Kidney (tissue), 14 donors: ENCODE data around the gene RASSF10. TPM values are rescaled to one million over a fixed set of nuclear protein-coding genes. Genes with fewer than 3 reads are reported as not detected.

ENCODE experiments used
- DNase-seq, 5 donors: peaks; one replicate each; pipeline ENCODE4 v3.0.0-alpha.2; 2013 to 2020
- FAIRE-seq: peaks from 2 replicates; lab custom pipeline; 2012; peaks lifted over from hg19 to GRCh38; lab: Jason Lieb, UNC
- H3K27ac ChIP-seq, 2 donors: one replicate each; pipeline ENCODE4 v1.7.0; 2013; ENCODE audit warnings: low read depth in 2 of 2, low read length in 2 of 2, inconsistent platforms in 1 of 2
- H3K27me3 ChIP-seq: one replicate; pipeline ENCODE4 v1.7.1; 2013; ENCODE audit warnings: low read length, inconsistent platforms; ENCODE audit not compliant: control insufficient read depth, insufficient read depth
- H3K36me3 ChIP-seq, 3 donors: one replicate each; pipeline versions ENCODE4 v1.7.0 to v1.7.1; 2013; ENCODE audit warnings: low read length in 3 of 3, control low read depth in 1 of 3, inconsistent platforms in 1 of 3; ENCODE audit not compliant: insufficient read depth in 3 of 3, control insufficient read depth in 2 of 3
- H3K4me1 ChIP-seq, 3 donors: one replicate each; pipeline versions ENCODE4 v1.7.0 to v1.7.1; 2013; ENCODE audit warnings: low read length in 3 of 3, inconsistent platforms in 1 of 3, low read depth in 1 of 3; ENCODE audit not compliant: control insufficient read depth in 2 of 3, insufficient read depth in 2 of 3
- H3K4me3 ChIP-seq, 3 donors: one replicate each; pipeline versions ENCODE4 v1.7.0 to v1.8.1; 2013; ENCODE audit warnings: low read length in 3 of 3, control low read depth in 1 of 3, inconsistent platforms in 1 of 3
- H3K9ac ChIP-seq, 3 donors: one replicate each; pipeline versions ENCODE4 v1.7.0 to v1.7.1; 2013; ENCODE audit warnings: low read length in 3 of 3, control low read depth in 1 of 3, inconsistent platforms in 1 of 3
- H3K9me3 ChIP-seq, 3 donors: one replicate each; pipeline versions ENCODE4 v1.7.0 to v1.7.1; 2013; ENCODE audit warnings: low read length in 3 of 3, control low read depth in 1 of 3, inconsistent platforms in 1 of 3; ENCODE audit not compliant: control insufficient read depth in 2 of 3, insufficient read depth in 1 of 3
- intact Hi-C: fragments of 100-400 bp; cut with DNase I; formaldehyde crosslinking; loops from one replicate; pipeline ENCODE4 v1.11.1; 2022
- polyA plus RNA-seq: library from polyadenylated mRNA; stranded (reverse); fragments of 350-450 nt; fragmentation: Illumina TruSeq; extraction: RNeasy Lipid Tissue Mini Kit (QIAGEN cat#74804); gene quantifications from one replicate; pipeline ENCODE4 v1.2.3, GENCODE V29; 2014; ENCODE audit warnings: low read depth, low replicate concordance; ENCODE audit not compliant: insufficient read depth
- total RNA-seq: library from RNA; stranded (reverse); fragmentation: NEBNext Ultra II Directional; extraction: Animal tissue kit (Norgen Biotek cat#: 25700); gene quantifications from one replicate; pipeline ENCODE4 v1.2.1, GENCODE V29; 2021
- TF ChIP-seq, protein P1 (sequence below): IDR thresholded peaks from 3 replicates; pipeline ENCODE4 v1.5.1; 2012; ENCODE audit warnings: mild to moderate bottlenecking, moderate library complexity, borderline replicate concordance; ENCODE audit not compliant: insufficient read depth; ENCODE audit errors: extremely low read depth
- donor health status: control.
- donor health status: control.
- donor health status: control.
- donor health status: control.
- donor health status: control.
- donor health status: DM: yes; HTN: yes; CAD: no.
- donor health status: Normal renal cell carcinoma (clear cell type).

Gene RASSF10
- total and polyA plus RNA-seq, 2 donors from 2014 or later, result 6.1 to 9.7 TPM

DNA sequence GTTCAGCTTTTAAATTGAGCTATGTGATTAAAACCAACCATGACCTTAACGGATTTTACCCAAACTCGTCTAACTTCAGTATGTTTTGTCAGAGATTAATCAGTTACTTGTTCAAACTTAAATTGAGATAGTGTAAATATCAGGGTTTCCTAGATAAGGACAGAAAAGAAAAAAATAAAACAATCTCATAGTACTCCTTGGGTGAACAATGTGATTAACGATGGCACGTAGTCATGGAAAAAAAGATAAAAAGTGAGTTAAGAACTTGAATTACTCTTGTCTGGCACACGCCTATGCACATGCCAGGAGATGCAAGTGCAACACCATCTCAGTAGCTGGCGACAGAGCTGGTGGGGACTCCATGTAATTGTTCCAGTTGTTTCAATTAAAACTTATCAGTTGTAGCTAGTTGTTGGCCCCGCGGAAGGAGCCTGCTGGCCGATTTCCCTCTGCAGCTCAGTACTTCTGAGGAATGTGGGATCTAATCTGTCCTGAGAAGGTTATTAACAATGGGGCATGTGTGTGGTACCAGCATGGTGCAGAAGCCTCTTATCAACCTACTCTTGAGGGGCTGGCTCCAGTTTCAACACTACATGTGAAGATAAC is 3.0 kb downstream of the RASSF10 start:
- Histone ChIP-seq H3K4me3 (peak overlapping the region; percentile 62 to 86 (median 68)), H3K27me3 (peaks cover 6% of the 10 kb centered on the region)
- peak; percentile 15 for FAIRE-seq

DNA sequence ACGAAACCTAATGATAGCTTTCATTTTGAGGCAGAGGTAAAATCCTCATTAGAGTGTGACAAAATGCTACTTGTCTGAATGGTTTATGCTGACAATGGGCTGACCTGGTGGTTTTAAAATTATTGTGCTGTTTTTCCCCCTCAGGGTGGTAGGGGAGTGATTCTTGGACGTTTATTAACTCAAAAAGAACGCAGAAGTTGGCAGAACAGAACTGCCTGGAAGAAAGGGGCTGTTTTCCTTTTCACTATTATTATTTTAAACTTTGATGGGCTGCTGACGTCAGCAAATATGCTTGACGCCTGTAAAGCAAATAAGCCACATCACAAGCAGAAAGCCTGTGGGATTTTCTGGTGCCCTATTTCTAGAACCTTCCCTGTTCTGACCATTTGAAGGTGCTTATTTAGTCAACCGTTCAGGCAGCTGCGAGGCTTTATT is 4.0 kb downstream of the RASSF10 start:
- intact Hi-C loops, result no loop called here
- H3K27ac ChIP-seq, result no peak overlapping the region
- H3K4me1 ChIP-seq, result peaks cover 0 to 7% (median 0%) of the 10 kb centered on the region in 3 donors
- no peaks in the 10 kb centered on the region for H3K36me3 ChIP-seq
- FAIRE-seq (no peak), DNase-seq (peak in 2 of 5 donors; percentile 31 to 57)
- H3K27me3 ChIP-seq, result peaks cover 6% of the 10 kb centered on the region
- H3K4me3 ChIP-seq, result peak overlapping the region in 2 of 3 donors; percentile 68 to 86
- H3K9ac ChIP-seq, result peak overlapping the region in 1 of 3 donors; percentile 28
- TF ChIP-seq, protein P1, sequence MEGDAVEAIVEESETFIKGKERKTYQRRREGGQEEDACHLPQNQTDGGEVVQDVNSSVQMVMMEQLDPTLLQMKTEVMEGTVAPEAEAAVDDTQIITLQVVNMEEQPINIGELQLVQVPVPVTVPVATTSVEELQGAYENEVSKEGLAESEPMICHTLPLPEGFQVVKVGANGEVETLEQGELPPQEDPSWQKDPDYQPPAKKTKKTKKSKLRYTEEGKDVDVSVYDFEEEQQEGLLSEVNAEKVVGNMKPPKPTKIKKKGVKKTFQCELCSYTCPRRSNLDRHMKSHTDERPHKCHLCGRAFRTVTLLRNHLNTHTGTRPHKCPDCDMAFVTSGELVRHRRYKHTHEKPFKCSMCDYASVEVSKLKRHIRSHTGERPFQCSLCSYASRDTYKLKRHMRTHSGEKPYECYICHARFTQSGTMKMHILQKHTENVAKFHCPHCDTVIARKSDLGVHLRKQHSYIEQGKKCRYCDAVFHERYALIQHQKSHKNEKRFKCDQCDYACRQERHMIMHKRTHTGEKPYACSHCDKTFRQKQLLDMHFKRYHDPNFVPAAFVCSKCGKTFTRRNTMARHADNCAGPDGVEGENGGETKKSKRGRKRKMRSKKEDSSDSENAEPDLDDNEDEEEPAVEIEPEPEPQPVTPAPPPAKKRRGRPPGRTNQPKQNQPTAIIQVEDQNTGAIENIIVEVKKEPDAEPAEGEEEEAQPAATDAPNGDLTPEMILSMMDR, result no peak
- H3K9me3 ChIP-seq, result no peaks in the 10 kb centered on the region

More for the DNA sequence above, 3.0 kb downstream of the RASSF10 start:
- Histone ChIP-seq H3K4me1 (peaks cover 0 to 7% (median 0%) of the 10 kb centered on the region in 3 donors), H3K36me3 (no peaks in the 10 kb centered on the region), H3K9me3 (no peaks in the 10 kb centered on the region), H3K27ac (peak overlapping the region in 1 of 2 donors; percentile 0), H3K9ac (peak overlapping the region in 2 of 3 donors; percentile 57 to 82)
- peak in 4 of 5 donors; percentile 64 to 81 (median 74) for DNase-seq
- TF ChIP-seq, protein P1, result no peak
- intact Hi-C loops, result no loop called here

DNA sequence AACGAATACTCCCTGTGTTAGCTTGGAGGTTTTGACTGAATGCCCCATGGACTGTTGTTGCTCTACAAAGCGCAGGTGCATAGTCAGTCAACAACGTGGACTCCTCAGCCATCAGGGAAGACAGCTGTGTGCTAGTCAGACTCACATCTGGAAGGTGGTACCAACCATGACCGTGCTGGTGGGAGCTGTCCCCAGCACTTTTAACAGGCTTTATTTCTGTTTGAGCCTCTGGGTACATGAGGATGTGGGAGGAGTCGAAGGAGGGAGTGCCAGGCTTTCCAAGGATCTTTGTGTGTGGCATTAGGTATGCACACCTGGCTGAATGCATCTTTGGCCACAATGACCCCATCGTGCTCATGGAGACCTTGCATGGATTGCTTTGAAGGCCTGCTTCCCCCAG is 6.6 kb downstream of the RASSF10 start:
- Histone ChIP-seq H3K27ac (no peak overlapping the region), H3K9ac (no peak overlapping the region), H3K4me1 (peaks cover 0 to 2% (median 0%) of the 10 kb centered on the region in 3 donors), H3K36me3 (no peaks in the 10 kb centered on the region), H3K27me3 (peaks cover 5% of the 10 kb centered on the region), H3K9me3 (no peaks in the 10 kb centered on the region), H3K4me3 (no peak overlapping the region)
- DNase-seq, result no peak
- intact Hi-C loops, result no loop called here
- no peak for FAIRE-seq
- TF ChIP-seq, protein P1, result no peak
